AG04449 (cell line): ENCODE measurements around the gene DAAM2.

Experiments
- CTCF ChIA-PET: fragments of 350-600 bp; formaldehyde crosslinking; extraction: SDS; loops from one replicate; lab custom pipeline; 2021; ENCODE audit warnings: antibody characterized with exemption; lab: Yijun Ruan, JAX
- POLR2A ChIA-PET: fragments of 400-600, 350-600 bp; formaldehyde crosslinking; extraction: SDS; loops from one replicate; lab custom pipeline; 2020; ENCODE audit warnings: antibody characterized with exemption, inconsistent platforms; lab: Yijun Ruan, JAX
- DNase-seq: peaks from one replicate; pipeline ENCODE4 v3.0.0-alpha.2; 2010; ENCODE audit warnings: low read depth, low spot score
- H3K4me3 ChIP-seq: 2 replicates; pipeline ENCODE4 v1.5.1; 2011; ENCODE audit warnings: low read depth, mild to moderate bottlenecking, control low read depth, low read length
- CTCF ChIP-seq: IDR thresholded peaks from one replicate; pipeline ENCODE4 v1.5.1; 2011; ENCODE audit warnings: mild to moderate bottlenecking, moderate library complexity, low read length, control low read depth, inconsistent platforms; ENCODE audit not compliant: insufficient read depth; ENCODE audit errors: missing control alignments

DAAM2 gene

GRCh38 chr6:39887692-39888450 lies 95.7 kb downstream of the DAAM2 start:
- DNase-seq: peak; percentile 59
- no peak for TF ChIP-seq CTCF
- ChIA-PET POLR2A (interaction anchor here (0.6 kb wide), 2 partner anchors 17 to 94 kb away, joined by 3 read pairs; no protein-coding TSS in a partner anchor), CTCF (interaction anchor here (1.0 to 12.0 kb wide), 6 partner anchors 8 to 526 kb away, joined by 3 to 180 read pairs (median 4); no protein-coding TSS in a partner anchor)
- H3K4me3 ChIP-seq: no peak overlapping the region

- ChIA-PET POLR2A (no interaction called here), CTCF (interaction anchor here (0.7 to 12.0 kb wide), 5 partner anchors 11 to 519 kb away, joined by 3 to 180 read pairs (median 4); no protein-coding TSS in a partner anchor)
- no peak for TF ChIP-seq CTCF
- H3K4me3 ChIP-seq: no peak overlapping the region
- no peak for DNase-seq
These were observed 97.1 kb downstream of the DAAM2 start for GRCh38 chr6:39889229-39889628.

- no peak overlapping the region for H3K4me3 ChIP-seq
- no peak for TF ChIP-seq CTCF
- CTCF ChIA-PET: interaction anchor here (0.8 to 12.0 kb wide), 26 partner anchors 10 to 529 kb away, joined by 3 to 180 read pairs (median 4); partner anchors contain the start of gene DAAM2
- POLR2A ChIA-PET: no interaction called here
- DNase-seq: no peak
These were observed 99.2 kb downstream of the DAAM2 start for GRCh38 chr6:39891353-39891752.

- ChIA-PET POLR2A (no interaction called here), CTCF (interaction anchor here (0.8 to 12.0 kb wide), 23 partner anchors 9 to 530 kb away, joined by 3 to 180 read pairs (median 4); partner anchors contain the start of gene DAAM2)
- no peak overlapping the region for H3K4me3 ChIP-seq
- no peak for DNase-seq
- no peak for TF ChIP-seq CTCF
These were observed 99.8 kb downstream of the DAAM2 start for GRCh38 chr6:39891976-39892375.

GRCh38 chr6:39892490-39893129 lies 100.4 kb downstream of the DAAM2 start:
- CTCF ChIA-PET: interaction anchor here (0.6 to 12.0 kb wide), 30 partner anchors 9 to 542 kb away, joined by 3 to 180 read pairs (median 4); partner anchors contain the start of gene DAAM2
- TF ChIP-seq CTCF: peak; percentile 89
- POLR2A ChIA-PET: no interaction called here
- H3K4me3 ChIP-seq: no peak overlapping the region
- DNase-seq: peak; percentile 10

- ChIA-PET POLR2A (interaction anchor here (0.7 kb wide), 1 partner anchor 532 kb away, joined by 4 read pairs; no protein-coding TSS in a partner anchor), CTCF (interaction anchor here (0.6 to 12.0 kb wide), 29 partner anchors 8 to 543 kb away, joined by 3 to 180 read pairs (median 4); partner anchors contain the start of gene DAAM2)
- no peak for TF ChIP-seq CTCF
- no peak for DNase-seq
- H3K4me3 ChIP-seq: no peak overlapping the region
These were observed 101.1 kb downstream of the DAAM2 start for GRCh38 chr6:39893286-39893685.
